NCI-H510A treated with DMSO at 0.1 percent for 48 hours (cell line): Measurements from ENCODE around the gene STK38L.
"Not testable (repeated sequence)": the region's sequence is repeated elsewhere in the genome, so short reads cannot be mapped to it uniquely, and the experiment has no call there.

Experiments used
- DNase-seq: peaks from one replicate; lab custom pipeline; 2025; lab: John Stamatoyannopoulos, UW

Gene STK38L

GRCh38 chr12:27226407-27226929 lies 17.6 kb upstream of the STK38L start:
- no peak for DNase-seq

DNA sequence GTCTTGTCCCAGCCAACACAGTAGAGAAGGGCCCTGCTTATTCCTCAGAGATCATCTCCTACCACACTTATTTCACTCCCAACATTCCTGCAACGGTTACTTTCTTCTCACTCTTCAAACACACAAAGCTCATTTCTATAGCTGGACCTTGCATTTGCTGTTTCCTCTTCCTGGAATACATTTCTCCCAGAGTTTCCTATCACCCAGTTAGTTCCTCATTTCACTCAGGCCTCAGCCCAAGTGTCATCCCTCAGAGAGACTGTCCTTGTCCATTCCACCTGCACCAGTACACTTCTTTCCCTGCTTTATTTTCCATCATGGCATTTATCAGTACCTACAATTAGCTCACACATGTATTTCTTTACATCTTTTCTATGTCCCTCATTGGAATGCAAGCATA lies 14.7 kb upstream of the STK38L start:
- no peak for DNase-seq

- DNase-seq: not testable (repeated sequence)
Measured at GRCh38 chr12:27231374-27231773, 12.7 kb upstream of the STK38L start.

- no peak for DNase-seq
Measured at GRCh38 chr12:27233814-27234213, 10.3 kb upstream of the STK38L start.

DNA sequence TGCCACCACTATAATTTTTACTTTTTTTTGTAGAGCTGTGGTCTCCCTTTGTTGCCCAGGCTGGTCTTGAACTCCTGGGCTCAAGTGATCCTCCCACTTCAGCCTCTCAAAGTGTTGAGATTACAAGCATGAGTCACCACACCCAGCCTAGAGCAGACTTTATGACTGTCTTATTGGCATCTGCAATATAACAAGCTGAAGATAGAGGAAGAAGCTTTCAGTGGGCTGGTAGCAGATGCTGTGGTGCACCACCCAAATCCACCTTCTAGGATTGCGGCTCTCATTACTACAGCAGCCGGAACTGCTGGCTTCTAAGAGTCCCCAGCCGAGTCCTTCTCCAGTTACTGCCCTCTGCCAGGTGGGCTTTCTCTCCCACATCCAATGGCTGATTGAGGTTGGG lies 7.6 kb upstream of the STK38L start:
- no peak for DNase-seq

DNA sequence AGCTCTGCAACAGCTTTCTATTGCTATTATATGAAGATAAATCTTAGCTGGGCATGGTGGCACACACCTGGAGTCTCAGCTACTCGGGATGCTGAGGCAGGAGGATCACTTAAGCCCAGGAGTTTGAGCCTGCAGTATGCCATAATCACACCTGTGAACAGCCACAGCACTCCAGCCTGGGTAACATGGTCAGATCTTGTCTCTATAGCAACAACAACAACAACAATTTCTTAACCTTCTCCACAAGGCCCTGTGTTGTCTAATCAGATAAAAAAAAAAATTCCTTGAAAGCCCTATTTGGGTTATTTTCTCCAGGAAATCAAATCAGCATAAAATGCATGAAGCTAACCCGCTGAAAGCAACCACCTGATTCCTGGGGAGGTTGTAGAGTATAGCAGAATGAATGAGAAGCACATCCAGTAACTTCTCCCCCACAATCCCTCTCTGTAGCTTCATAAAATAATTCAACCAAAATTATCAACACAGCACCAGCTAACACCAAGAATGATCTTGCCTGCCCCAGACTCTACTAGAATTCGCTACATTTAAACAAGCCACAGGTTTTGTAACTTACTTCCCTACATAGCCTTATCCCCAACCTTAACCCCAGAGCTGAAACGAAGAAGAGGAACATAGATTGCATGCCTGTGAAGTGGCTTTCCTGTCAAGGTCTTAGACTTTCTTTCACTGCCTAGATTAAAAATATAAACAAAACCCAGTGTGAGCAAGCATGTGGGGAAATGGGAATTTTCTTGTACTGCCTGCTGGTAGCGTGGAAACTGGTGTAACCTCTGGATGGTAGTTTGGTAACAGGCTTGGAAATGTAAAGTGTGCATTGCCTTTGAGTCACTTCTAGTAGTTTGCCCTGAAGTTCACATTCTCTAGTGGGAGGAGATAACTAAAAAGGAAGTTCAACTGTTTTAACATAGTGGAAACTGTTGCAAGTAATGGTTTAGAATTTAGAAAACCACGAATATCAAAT lies 6.0 kb upstream of the STK38L start:
- no peak for DNase-seq

GRCh38 chr12:27243006-27243405 lies 1.1 kb upstream of the STK38L start:
- no peak for DNase-seq

DNA sequence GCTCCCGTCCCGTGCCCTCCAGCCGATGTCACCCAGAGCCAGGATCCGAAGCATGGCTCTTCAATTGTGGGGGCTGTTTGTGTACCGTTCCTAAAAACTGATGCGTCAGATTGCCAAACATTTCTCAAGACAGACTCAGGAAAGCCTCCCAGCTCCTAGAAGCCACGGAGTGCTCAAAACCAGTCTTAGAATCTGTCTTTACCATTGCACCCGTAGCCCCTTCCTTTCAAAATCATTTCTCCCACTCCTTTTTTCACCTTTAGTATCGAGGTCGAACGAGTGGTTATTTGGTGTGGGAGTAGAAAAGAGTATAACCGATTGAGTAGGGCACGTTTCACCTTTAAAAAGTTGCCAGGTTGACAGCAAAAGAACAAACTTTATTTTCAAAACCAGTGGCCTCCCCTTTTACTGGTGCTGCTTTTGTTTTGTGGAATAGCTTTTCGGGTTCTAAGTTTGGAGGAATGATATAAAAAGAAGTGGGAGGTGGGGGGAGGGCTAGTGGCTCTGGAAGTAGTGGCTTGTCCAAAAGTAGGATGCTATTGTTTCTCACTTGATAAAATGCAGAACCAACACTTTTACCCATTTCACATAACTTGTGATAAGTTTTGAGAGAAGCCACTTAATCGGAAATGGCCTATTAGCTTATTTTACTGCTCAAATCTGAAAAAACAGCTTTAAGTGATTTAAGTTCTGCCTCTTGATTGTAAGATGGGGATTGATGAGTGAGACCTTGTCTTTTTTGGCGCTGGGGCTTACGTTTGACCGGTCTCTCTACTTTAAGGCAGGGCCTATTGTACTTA lies 803 bp downstream of the STK38L start:
- DNase-seq: peak; percentile 18

GRCh38 chr12:27246141-27246540 lies 2.1 kb downstream of the STK38L start:
- DNase-seq: no peak

GRCh38 chr12:27246774-27247173 lies 2.7 kb downstream of the STK38L start:
- DNase-seq: no peak

DNA sequence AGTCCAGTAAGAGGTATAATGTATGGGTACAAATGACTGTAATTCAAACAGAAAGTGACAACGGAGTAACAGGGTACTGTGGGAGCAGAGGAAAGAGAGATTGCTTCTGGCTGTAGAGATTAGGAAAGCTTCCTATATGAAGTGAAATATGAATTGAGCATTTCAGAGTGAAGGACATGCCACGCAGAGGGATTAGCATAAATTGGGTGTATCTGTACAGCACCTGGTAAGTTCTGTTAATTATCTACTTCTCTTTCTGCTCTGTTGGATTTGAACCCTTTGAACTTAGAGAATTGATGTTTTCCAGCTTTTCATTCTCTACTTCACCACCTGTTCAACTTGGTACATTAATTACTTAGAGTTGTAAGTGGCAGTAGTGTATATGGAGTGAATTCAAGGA lies 8.8 kb downstream of the STK38L start:
- DNase-seq: no peak

GRCh38 chr12:27253347-27253746 lies 9.3 kb downstream of the STK38L start:
- peak; percentile 1 for DNase-seq

- no peak for DNase-seq
Measured at GRCh38 chr12:27255806-27256205, 11.7 kb downstream of the STK38L start.

DNA sequence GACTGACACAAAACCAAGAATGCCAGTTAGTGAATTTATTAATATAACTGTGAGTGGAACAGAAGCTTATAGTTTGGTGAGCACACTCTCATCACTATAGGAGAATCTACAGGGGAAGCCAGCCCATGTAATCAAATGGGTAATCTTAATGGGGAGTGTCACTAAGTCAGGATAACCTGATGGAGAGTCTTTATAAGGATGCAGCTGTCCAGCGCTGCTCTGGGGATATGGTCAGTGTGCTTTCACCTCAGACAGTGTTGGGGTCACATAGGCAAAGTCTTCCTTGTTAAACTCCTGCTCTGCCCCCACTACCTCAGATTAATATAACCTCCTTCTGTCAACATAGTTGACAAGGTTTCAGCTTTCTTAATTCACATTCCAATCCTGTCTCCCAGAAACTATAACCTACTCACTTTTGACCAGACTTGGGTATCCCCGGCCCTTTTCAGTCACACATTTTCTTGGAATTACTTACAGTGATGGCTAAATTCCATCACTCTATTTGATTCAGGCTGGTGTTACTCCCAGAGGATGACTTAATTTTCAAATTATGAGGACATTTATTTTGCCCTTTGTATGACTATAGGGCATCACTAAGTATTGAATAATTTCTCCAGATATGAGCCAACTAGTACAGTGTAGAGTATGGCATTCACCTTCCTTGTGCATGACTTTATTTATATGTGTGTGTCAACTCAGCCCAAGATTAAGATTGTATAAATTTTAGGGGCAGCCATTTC lies 13.2 kb downstream of the STK38L start:
- DNase-seq: no peak

GRCh38 chr12:27260746-27261145 lies 16.7 kb downstream of the STK38L start:
- DNase-seq: no peak

DNA sequence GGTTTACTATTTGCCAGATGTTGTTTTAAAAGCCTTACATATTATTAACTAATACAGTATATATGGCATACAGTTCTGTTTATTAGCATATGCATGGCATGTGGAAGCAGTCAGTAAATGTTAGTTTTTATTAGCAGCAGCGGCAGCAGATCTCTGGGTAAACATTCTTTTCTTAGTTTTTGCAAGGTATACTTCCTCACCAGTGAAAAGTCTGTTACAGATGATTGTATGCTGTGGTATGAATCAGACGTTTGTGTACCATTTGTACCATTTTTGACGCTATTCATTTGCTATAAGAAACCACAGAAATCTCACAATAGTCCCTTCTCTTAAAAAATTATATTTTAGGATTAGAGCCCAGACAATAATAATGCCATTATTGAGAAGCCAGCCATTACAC lies 17.8 kb downstream of the STK38L start:
- no peak for DNase-seq

DNA sequence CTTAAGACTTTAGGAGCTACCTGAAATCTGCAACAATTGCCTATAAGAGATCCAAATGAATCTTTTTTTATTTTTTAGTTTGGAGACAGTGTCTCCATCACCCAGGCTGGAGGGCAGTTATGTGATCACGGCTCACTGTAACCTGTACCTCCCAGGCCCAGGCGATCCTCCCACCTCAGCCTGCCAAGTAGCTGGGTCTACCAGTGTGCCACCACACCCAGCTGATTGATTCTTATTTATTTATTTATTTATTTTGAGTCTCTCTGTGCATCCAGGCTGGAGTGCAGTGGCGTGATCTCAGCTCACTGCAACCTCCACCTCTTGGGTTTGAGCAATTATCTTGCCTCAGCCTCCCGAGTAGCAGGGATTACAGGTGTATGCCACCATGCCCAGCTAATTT lies 26.1 kb downstream of the STK38L start:
- DNase-seq: no peak

DNA sequence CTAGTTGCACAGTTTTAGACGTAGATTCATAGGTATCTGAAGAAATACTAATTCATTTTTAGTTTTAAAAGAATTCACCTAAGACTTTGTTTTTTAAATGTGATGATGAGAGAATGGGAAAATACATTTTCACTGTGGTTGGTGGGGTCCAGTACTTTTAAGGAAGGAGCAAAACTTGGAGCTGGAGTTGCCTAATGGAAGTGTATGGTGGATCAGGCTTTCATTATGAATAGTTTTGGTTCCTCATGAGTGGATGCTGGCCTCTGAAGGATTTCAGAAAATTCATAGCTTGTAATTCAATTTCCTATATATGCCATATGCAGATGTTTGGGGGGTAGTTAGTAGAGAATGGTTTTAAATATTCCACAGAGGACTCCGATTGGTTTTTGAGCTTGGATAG lies 27.1 kb downstream of the STK38L start:
- no peak for DNase-seq

DNA sequence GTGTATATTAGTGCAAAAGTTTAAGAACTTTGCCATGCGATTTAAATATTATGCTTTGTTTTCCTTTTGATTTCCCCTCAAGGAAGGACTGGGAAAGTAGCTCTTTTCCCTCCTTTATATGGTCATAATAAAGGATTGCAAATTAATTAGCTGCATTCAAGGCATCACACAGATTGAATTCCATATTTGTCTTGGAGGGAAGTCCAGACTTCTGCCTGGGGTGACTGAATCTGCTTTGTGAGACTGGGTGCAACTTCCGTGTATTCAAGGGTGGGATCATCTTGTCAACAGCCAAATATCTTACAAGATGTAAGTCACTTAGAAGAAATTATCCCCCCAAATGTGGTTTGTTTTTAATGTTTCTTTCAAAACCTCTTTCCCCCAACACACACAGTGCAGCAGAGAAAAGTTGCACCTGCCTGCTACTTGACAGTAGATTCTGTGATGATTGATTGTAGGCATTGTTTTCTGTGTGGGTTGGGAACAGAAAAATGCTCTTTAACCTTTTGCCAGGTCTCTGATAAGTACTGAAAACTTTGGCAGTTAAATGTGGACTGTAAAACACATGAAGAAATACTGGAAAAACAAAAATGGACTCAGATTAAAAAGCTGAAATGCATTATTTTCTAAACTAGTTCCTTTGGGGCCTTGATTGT lies 28.4 kb downstream of the STK38L start:
- DNase-seq: peak; percentile 81

DNA sequence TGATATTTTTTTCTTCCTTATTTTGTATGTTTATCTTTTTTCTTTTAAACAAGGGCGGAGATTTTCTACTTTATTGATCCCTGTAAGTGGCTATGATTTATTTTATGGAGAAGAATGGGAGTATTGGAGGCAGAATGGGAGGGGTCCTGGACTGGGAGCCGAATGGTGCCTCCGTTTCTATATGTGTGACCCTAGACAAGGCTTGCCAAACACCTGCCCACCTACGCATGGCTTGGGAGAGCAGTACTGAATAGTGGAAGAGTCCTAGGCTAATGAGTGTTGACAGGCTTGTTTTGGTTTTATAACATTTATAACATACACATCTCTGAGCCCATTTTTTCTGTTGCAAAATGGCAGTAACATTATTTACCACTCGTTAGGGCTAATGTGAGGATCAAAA lies 29.0 kb downstream of the STK38L start:
- no peak for DNase-seq

- DNase-seq: no peak
Measured at GRCh38 chr12:27274706-27275105, 30.6 kb downstream of the STK38L start.

GRCh38 chr12:27276275-27276674 lies 32.2 kb downstream of the STK38L start:
- DNase-seq: no peak
